Measurements from ENCODE around the gene WWOX.

The WWOX gene

GRCh38 chr16:78635807-78636206, 536.4 kb downstream of the WWOX start:
- no peak for DNase-seq (ENCODE audit: low spot score)
- no peak overlapping the region for H3K4me3 ChIP-seq
- H3K27ac ChIP-seq, result no peak overlapping the region
- no peak for TF ChIP-seq CTCF (IDR thresholded peaks at IDR 0.05)

- no peak overlapping the region for H3K4me3 ChIP-seq
- TF ChIP-seq CTCF (IDR thresholded peaks at IDR 0.05), result no peak
- DNase-seq (ENCODE audit: low spot score), result no peak
- H3K27ac ChIP-seq, result no peak overlapping the region
These were observed 538.9 kb downstream of the WWOX start for GRCh38 chr16:78638371-78638770.

- no peak for DNase-seq (ENCODE audit: low spot score)
- TF ChIP-seq CTCF (IDR thresholded peaks at IDR 0.05), result no peak
- Histone ChIP-seq H3K4me3 (no peak overlapping the region), H3K27ac (no peak overlapping the region)
These were observed 540.3 kb downstream of the WWOX start for GRCh38 chr16:78639775-78640174.

- no peak for TF ChIP-seq CTCF (IDR thresholded peaks at IDR 0.05)
These were observed 541.4 kb downstream of the WWOX start for GRCh38 chr16:78640886-78641285.

GRCh38 chr16:78641433-78641832, 542.0 kb downstream of the WWOX start:
- DNase-seq (ENCODE audit: low spot score), result no peak
- no peak overlapping the region for H3K4me3 ChIP-seq
- H3K27ac ChIP-seq, result no peak overlapping the region
- TF ChIP-seq CTCF (IDR thresholded peaks at IDR 0.05), result no peak

More at GRCh38 chr16:78640886-78641285, 541.4 kb downstream of the WWOX start:
- Histone ChIP-seq H3K4me3 (no peak overlapping the region), H3K27ac (no peak overlapping the region)
- no peak for DNase-seq (ENCODE audit: low spot score)

- no peak for TF ChIP-seq CTCF (IDR thresholded peaks at IDR 0.05)
- Histone ChIP-seq H3K4me3 (no peak overlapping the region), H3K27ac (no peak overlapping the region)
- DNase-seq (ENCODE audit: low spot score), result no peak
These were observed 543.3 kb downstream of the WWOX start for GRCh38 chr16:78642621-78643285.

- Histone ChIP-seq H3K27ac (no peak overlapping the region), H3K4me3 (no peak overlapping the region)
- TF ChIP-seq CTCF (IDR thresholded peaks at IDR 0.05), result no peak
- no peak for DNase-seq (ENCODE audit: low spot score)
These were observed 546.2 kb downstream of the WWOX start for GRCh38 chr16:78645657-78646056.

Data from coronary artery (tissue), 2 donors.